ENCODE data around the gene CDYL. TPM values are rescaled to one million over a fixed set of nuclear protein-coding genes. Genes with fewer than 3 reads are reported as not detected.
A peak's percentile ranks its signal among the peaks of the same experiment; 100 is the strongest.

CDYL gene
- polyA plus RNA-seq, 1 experiment, result 26.6 TPM

GRCh38 chr6:4840169-4840568, 64.0 kb downstream of the CDYL start:
- H3K27me3 ChIP-seq (ENCODE audit: control insufficient read depth, insufficient read depth, low read length), result no peaks in the 10 kb centered on the region
- no peak for DNase-seq (ENCODE audit: low read depth, low spot score)
- TF ChIP-seq, protein P1, sequence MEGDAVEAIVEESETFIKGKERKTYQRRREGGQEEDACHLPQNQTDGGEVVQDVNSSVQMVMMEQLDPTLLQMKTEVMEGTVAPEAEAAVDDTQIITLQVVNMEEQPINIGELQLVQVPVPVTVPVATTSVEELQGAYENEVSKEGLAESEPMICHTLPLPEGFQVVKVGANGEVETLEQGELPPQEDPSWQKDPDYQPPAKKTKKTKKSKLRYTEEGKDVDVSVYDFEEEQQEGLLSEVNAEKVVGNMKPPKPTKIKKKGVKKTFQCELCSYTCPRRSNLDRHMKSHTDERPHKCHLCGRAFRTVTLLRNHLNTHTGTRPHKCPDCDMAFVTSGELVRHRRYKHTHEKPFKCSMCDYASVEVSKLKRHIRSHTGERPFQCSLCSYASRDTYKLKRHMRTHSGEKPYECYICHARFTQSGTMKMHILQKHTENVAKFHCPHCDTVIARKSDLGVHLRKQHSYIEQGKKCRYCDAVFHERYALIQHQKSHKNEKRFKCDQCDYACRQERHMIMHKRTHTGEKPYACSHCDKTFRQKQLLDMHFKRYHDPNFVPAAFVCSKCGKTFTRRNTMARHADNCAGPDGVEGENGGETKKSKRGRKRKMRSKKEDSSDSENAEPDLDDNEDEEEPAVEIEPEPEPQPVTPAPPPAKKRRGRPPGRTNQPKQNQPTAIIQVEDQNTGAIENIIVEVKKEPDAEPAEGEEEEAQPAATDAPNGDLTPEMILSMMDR (IDR thresholded peaks at IDR 0.05; ENCODE audit: low read depth, low read length), result no peak
- peaks cover 7% of the 10 kb centered on the region for H3K9me3 ChIP-seq (ENCODE audit: control insufficient read depth, insufficient read depth, low read length)
- POLR2A ChIA-PET, result no interaction called here
- CTCF ChIA-PET, result no interaction called here
- H3K27ac ChIP-seq (ENCODE audit: low read depth, low read length), result no peak overlapping the region
- no peak overlapping the region for H3K4me3 ChIP-seq (ENCODE audit: low read depth, low read length)

GRCh38 chr6:4844108-4844507, 67.9 kb downstream of the CDYL start:
- Histone ChIP-seq H3K27me3 (ENCODE audit: control insufficient read depth, insufficient read depth, low read length) (no peaks in the 10 kb centered on the region), H3K27ac (ENCODE audit: low read depth, low read length) (no peak overlapping the region), H3K9me3 (ENCODE audit: control insufficient read depth, insufficient read depth, low read length) (peaks cover 5% of the 10 kb centered on the region; the same call in 1 of the 2 replicates), H3K4me3 (ENCODE audit: low read depth, low read length) (no peak overlapping the region)
- DNase-seq (ENCODE audit: low read depth, low spot score), result no peak
- ChIA-PET CTCF (no interaction called here), POLR2A (no interaction called here)
- TF ChIP-seq, protein P1 (IDR thresholded peaks at IDR 0.05; ENCODE audit: low read depth, low read length), result no peak

- no peak overlapping the region for H3K27ac ChIP-seq (ENCODE audit: low read depth, low read length)
- CTCF ChIA-PET, result no interaction called here
- DNase-seq (ENCODE audit: low read depth, low spot score), result no peak
- POLR2A ChIA-PET, result interaction anchor here (0.6 kb wide), 1 partner anchor 523 kb away, joined by 5 read pairs; no protein-coding TSS in a partner anchor
- no peak overlapping the region for H3K4me3 ChIP-seq (ENCODE audit: low read depth, low read length)
- H3K9me3 ChIP-seq (ENCODE audit: control insufficient read depth, insufficient read depth, low read length), result peaks cover 5% of the 10 kb centered on the region; the same call in 1 of the 2 replicates
- TF ChIP-seq, protein P1 (IDR thresholded peaks at IDR 0.05; ENCODE audit: low read depth, low read length), result no peak
- no peaks in the 10 kb centered on the region for H3K27me3 ChIP-seq (ENCODE audit: control insufficient read depth, insufficient read depth, low read length)
Measured at GRCh38 chr6:4846387-4846786, 70.2 kb downstream of the CDYL start.

DNA sequence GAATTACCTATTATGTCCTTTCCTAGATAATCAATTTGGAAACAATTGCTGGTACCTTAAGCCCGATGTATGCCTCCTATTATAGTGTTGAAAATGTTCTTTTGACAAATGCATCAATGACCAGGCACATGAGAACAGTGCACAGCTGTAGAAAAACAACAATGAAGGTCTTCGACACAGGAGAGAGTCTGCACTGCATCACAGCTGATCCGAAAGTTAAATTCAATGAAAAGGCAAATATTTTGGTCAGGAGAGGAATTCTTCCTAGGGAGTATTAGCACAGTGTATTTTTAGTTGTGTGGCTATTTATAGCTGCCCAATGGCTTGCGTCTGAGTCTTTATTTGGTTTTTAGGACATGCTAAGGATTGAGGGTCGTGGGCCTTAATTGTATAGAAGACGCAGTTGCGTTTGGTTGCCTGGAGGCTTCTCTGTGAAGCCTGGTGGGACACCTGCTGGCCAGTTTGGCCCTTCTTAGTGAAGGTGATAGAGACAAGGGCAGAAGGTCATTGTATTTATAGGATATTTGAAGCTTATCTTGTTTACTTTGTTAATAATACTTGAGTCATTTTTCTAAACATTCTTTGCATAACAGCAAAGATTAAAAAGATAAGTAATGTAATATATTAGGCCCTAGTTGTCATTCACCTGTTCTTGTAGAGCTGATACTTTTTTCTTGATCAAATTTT, 72.3 kb downstream of the CDYL start:
- H3K27me3 ChIP-seq (ENCODE audit: control insufficient read depth, insufficient read depth, low read length), result no peaks in the 10 kb centered on the region
- peaks cover 5% of the 10 kb centered on the region; the same call in 1 of the 2 replicates for H3K9me3 ChIP-seq (ENCODE audit: control insufficient read depth, insufficient read depth, low read length)
- DNase-seq (ENCODE audit: low read depth, low spot score), result no peak
- H3K27ac ChIP-seq (ENCODE audit: low read depth, low read length), result no peak overlapping the region
- TF ChIP-seq, protein P1 (IDR thresholded peaks at IDR 0.05; ENCODE audit: low read depth, low read length), result peak; percentile 36
- no peak overlapping the region for H3K4me3 ChIP-seq (ENCODE audit: low read depth, low read length)
- ChIA-PET POLR2A (interaction anchor here (1.0 kb wide), 1 partner anchor 21 kb away, joined by 3 read pairs; no protein-coding TSS in a partner anchor), CTCF (no interaction called here)

DNA sequence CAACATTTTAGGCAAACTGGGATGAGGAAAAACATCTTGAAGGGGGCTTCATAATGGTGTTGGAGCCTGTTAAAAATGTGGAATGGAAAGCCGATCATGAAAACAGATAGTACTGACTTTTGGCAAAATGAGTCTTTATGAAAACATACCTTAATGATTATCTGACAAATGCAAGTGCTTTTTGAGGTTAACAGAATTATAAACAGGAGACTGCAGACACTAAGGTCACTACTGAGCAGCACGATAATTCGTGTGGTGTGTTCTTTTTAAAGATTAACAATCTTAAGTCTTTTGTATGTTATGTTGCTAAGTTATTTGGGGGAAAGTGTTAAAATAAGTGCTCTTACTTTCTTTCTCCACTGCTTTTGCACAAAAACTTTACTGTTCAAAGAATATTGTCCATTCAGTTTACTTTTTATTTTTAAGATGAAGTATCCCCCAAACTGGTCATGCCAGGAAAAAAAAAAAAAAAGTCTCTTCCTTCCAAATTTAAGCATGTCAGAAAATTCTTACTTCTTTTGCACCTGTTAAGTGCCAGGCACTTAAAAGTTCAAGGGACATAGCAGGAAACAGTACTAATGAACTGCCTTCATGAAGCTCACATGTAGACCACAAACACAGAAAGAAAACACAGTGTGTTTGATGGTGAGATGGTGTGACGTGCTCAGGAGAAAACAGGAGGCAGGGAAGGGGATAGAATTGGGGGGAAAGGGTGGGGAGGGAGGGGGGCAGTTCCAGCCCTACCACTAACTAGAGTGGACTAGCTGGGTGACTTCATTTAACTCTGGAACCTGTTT, 73.2 kb downstream of the CDYL start:
- TF ChIP-seq, protein P1 (IDR thresholded peaks at IDR 0.05; ENCODE audit: low read depth, low read length), result no peak
- ChIA-PET POLR2A (interaction anchor here (1.0 kb wide), 1 partner anchor 20 kb away, joined by 3 read pairs; no protein-coding TSS in a partner anchor), CTCF (interaction anchor here (0.7 kb wide), 1 partner anchor 268 kb away, joined by 3 read pairs; no protein-coding TSS in a partner anchor)
- Histone ChIP-seq H3K4me3 (ENCODE audit: low read depth, low read length) (no peak overlapping the region), H3K9me3 (ENCODE audit: control insufficient read depth, insufficient read depth, low read length) (no peaks in the 10 kb centered on the region), H3K27ac (ENCODE audit: low read depth, low read length) (no peak overlapping the region), H3K27me3 (ENCODE audit: control insufficient read depth, insufficient read depth, low read length) (no peaks in the 10 kb centered on the region)
- no peak for DNase-seq (ENCODE audit: low read depth, low spot score)

Data from AG04450 (cell line).